SK-N-SH treated with all-trans-retinoic acid at 6 μM for 48 hours (cell line): ENCODE results near the gene GHDC.

Experiments
- ARNTL ChIP-seq: fragments of 450-650 bp; formaldehyde crosslinking; IDR thresholded peaks from 2 replicates; pipeline ENCODE4 v1.5.0; 2020; ENCODE audit warnings: low read depth, mild to moderate bottlenecking, moderate library complexity, borderline replicate concordance
- CREB5 ChIP-seq: fragments of 250-450 bp; sonication (Bioruptor Pico); IDR thresholded peaks from 2 replicates; pipeline ENCODE4 v1.5.1; 2020; ENCODE audit warnings: low read depth, mild to moderate bottlenecking, moderate library complexity
- GLIS3 ChIP-seq: fragments of 250-450 bp; sonication (Bioruptor Pico); IDR thresholded peaks from 2 replicates; pipeline ENCODE4 v1.5.0; 2020; ENCODE audit warnings: mild to moderate bottlenecking, moderate library complexity
- OSR1 ChIP-seq: fragments of 250-450 bp; sonication (Bioruptor Pico); IDR thresholded peaks from 2 replicates; pipeline ENCODE4 v1.8.0; 2022; ENCODE audit warnings: moderate library complexity, mild to moderate bottlenecking, inconsistent platforms
- PPARA ChIP-seq: fragments of 250-450 bp; sonication (Bioruptor Pico); IDR thresholded peaks from 2 replicates; pipeline ENCODE4 v1.5.0; 2020; ENCODE audit warnings: mild to moderate bottlenecking, borderline replicate concordance
- RARB ChIP-seq: fragments of 250-450 bp; sonication (Bioruptor Pico); IDR thresholded peaks from 2 replicates; pipeline ENCODE4 v1.8.0; 2021; ENCODE audit warnings: mild to moderate bottlenecking, moderate library complexity
- TCF4 ChIP-seq: fragments of 250-450 bp; sonication (Bioruptor Pico); IDR thresholded peaks from 2 replicates; pipeline ENCODE4 v1.8.0; 2021; ENCODE audit warnings: mild to moderate bottlenecking, moderate library complexity, borderline replicate concordance
- ZNF565 ChIP-seq: fragments of 450-650 bp; formaldehyde crosslinking; conservative IDR thresholded peaks from 2 replicates; pipeline ENCODE4 v1.5.0; 2020; ENCODE audit warnings: low read depth, mild to moderate bottlenecking, moderate library complexity
- ZNF70 ChIP-seq: fragments of 450-650 bp; formaldehyde crosslinking; IDR thresholded peaks from 2 replicates; pipeline ENCODE4 v1.5.0; 2020; ENCODE audit warnings: mild to moderate bottlenecking, moderate library complexity
- TF ChIP-seq, protein P1 (sequence below): fragments of 250-450 bp; sonication (Bioruptor Pico); IDR thresholded peaks from 2 replicates; pipeline ENCODE4 v1.8.0; 2020; ENCODE audit warnings: mild to moderate bottlenecking, moderate library complexity, borderline replicate concordance

DNA sequence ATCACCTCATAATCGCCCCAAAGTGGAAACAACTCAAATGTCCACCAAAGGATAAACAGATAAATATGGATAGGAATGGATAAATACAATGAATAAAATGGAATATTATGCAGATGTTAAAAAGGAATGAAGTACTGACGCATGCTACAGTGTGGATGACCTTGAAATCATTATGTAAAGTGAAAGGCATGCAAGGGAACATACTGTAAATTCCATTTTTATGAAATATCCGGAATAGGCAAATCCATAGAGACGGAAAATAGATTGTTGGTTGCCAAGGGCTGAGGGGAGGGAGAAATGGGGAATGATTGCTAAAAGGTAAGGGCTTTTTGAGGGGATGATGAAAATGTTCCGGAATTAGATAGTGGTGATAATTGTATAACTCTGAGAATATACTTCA, 45.9 kb upstream of the GHDC start:
- TF ChIP-seq ARNTL (CRISPR knock-in tag) (no peak), PPARA (no peak), ZNF565 (no peak), RARB (CRISPR knock-in tag) (no peak), CREB5 (CRISPR knock-in tag) (no peak), ZNF70 (no peak), TCF4 (CRISPR knock-in tag) (no peak), GLIS3 (no peak), OSR1 (CRISPR knock-in tag) (no peak)
- TF ChIP-seq, protein P1, sequence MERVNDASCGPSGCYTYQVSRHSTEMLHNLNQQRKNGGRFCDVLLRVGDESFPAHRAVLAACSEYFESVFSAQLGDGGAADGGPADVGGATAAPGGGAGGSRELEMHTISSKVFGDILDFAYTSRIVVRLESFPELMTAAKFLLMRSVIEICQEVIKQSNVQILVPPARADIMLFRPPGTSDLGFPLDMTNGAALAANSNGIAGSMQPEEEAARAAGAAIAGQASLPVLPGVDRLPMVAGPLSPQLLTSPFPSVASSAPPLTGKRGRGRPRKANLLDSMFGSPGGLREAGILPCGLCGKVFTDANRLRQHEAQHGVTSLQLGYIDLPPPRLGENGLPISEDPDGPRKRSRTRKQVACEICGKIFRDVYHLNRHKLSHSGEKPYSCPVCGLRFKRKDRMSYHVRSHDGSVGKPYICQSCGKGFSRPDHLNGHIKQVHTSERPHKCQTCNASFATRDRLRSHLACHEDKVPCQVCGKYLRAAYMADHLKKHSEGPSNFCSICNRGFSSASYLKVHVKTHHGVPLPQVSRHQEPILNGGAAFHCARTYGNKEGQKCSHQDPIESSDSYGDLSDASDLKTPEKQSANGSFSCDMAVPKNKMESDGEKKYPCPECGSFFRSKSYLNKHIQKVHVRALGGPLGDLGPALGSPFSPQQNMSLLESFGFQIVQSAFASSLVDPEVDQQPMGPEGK (CRISPR knock-in tag) = no peak
